NCI-H128 (cell line): ENCODE measurements around the gene THAP5.
A peak's percentile ranks its signal among the peaks of the same experiment; 100 is the strongest.

Experiments used
- DNase-seq: peaks from one replicate; lab custom pipeline; 2025; ENCODE audit not compliant: unreplicated experiment; lab: John Stamatoyannopoulos, UW

Gene THAP5, protein sequence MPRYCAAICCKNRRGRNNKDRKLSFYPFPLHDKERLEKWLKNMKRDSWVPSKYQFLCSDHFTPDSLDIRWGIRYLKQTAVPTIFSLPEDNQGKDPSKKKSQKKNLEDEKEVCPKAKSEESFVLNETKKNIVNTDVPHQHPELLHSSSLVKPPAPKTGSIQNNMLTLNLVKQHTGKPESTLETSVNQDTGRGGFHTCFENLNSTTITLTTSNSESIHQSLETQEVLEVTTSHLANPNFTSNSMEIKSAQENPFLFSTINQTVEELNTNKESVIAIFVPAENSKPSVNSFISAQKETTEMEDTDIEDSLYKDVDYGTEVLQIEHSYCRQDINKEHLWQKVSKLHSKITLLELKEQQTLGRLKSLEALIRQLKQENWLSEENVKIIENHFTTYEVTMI

DNA sequence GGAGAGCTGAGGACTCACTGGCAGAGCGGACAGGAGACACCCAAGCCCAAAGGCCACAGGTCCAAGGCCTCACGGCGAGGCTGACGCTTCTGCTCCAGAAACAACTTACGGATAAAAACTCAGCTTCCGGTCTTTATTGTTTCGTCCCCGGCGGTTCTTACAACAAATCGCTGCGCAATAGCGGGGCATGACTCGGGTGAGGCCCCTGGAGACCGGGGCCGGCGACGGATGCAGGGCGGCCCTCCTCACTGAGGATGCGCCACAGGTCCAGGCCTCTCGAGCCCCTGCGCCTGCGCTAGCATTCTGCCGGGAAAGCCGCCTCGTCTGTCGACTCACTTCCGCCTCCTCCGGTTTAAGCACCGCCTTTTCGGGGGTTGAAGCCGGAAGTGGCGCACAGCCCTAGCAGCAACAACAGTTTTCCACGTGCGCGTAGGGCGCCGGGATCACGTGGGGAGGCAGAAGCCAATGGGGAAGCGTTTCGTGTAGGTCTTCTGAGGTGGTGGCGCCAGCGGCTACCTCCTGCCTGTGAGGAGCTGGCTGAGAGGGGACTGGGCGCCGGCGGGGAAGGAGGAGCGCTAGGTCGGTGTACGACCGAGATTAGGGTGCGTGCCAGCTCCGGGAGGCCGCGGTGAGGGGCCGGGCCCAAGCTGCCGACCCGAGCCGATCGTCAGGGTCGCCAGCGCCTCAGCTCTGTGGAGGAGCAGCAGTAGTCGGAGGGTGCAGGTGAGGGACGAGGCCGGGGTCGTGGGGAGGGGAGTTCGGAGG, at the start of gene THAP5, which contains the start of gene DNAJB9:
Gene THAP5 (minus strand): TSS at position 326 of the 765 bp plus-strand sequence. CDS start 137 bp downstream, at position 189.
Gene DNAJB9 (plus strand): TSS at position 494 of the 765 bp plus-strand sequence. CDS start 1,853 bp downstream, outside the sequence.
- peak; percentile 99 for DNase-seq

DNA sequence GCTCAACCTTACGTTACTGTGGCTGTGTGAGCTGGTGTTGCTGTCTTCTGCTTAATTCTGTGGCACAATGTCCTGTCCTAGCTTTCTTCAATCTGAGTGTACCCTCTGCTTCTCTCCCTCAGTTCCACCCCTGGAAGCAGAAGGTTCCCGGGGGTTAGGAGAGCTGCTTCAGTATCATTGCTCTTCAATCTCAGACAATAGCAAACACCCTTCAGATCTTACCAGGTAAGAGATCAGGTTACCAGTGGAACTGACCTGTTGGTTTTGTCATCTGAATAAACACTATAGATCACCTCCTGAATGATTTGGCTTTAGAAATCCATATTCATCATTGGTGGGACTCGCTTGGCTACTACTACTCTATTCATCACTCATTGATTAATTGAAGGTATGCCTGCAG, 48.5 kb upstream of the THAP5 start:
- DNase-seq, result no peak

DNA sequence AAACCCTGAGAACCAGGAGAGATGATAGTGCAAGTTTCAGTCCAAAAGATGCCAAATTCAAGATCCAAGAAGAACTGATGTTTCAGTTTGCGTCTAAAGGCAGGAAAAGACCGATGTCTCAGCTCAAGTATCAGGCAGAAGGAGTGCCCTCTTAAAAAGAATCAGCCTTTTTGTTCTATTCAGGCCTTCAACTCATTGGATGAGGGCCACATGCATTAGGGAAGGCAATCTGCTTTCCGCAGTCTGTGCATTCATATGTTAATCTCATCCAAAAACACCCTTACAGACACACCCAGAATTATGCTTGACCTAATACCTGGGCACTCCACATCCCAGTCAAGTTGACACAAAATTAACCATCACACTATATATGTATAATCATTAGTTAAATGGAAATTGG, 45.4 kb upstream of the THAP5 start:
- DNase-seq, result no peak

DNA sequence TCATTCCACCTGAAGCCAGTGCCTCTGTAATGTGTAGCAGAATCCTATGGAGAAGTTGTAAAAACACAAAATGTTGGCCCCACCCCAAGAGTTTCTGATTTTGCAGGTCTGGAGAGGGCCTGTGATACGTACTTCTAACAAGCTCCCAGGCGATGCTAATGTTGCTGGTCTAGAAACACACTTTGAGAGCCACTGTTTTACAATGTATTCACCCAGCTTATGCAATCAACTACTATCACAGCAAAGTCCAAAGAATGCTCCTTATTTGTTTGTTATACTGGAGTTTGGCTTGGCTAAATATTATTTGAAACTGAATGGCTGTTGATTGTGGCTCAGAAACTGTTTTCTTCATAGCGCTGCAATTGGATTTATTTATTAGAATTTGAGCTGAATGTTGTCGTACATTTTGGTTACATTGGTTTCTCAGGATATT, 44.5 kb upstream of the THAP5 start:
- no peak for DNase-seq

DNA sequence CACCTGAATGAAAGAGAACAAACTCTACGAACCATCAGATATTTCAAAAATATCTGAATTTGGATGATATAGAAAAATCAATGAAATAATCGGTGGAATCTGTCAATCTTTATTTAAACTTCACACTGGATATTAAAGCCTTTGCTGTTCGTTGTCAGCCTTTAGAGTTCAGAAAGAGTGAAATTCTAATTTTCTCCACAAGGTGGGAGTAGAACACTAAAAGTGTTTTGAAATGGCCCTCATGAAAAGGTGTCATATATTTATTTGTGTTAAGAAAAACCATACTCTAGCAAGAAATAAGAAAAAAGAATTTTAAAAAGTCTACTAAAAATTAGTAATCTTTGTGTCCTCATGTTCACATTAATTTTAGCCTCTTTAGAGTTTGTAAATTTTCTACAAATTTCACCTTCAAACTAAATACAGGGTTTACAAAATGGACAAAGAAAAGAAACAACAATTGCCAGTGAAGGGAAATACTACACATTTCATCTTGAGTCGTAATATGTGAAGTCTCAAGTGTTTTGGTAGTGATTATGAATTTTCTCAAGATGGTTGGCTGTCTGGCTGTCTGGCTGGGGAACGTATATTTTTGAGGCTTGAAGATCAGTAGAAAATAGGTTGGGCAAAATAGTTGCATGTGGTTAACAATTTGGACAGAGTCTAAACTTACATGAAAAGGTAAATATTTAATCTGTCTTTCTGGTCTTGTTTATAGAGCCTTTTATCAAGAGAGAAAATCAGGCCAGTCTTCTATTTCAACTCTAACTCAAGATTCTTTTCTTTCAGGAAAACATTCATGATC, 43.8 kb upstream of the THAP5 start:
- DNase-seq, result peak; percentile 29

DNA sequence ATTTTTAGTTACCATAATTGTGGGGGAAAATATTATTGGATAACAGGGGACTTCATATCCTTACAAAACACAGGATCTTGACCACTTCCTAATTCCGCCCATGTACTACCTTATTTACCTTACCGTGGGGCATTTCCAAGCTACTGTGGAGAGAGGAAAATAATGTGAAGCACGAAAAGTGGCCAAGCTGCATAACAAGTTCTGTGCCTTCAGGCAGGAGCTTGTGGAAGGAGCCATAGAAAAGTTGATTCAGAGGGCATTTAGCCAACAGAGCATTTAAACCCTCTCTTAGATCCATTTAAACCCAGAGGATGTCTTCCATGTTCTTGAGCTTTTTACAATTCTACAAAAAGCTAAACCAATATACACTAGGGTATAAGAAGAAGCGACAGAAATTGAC, 41.8 kb upstream of the THAP5 start:
- no peak for DNase-seq

DNA sequence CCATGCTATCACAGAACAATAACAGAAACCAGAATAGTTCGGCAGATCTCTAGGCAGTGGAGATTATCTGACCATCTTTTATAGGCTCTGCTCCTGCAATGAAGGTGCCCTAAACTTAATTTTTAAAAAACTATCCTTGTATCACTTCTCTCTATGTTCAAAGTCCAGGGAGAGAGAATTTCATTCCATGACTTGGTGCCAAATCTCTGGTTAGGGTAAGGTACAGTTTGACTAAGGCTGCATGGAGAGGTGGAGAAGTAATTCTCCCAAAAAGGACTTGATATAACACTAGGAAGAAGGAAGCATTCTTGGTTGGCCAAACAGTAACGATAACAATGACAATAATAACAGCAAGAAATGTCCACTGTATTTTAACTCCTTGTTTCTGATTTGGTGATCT, 40.1 kb upstream of the THAP5 start:
- DNase-seq, result no peak

DNA sequence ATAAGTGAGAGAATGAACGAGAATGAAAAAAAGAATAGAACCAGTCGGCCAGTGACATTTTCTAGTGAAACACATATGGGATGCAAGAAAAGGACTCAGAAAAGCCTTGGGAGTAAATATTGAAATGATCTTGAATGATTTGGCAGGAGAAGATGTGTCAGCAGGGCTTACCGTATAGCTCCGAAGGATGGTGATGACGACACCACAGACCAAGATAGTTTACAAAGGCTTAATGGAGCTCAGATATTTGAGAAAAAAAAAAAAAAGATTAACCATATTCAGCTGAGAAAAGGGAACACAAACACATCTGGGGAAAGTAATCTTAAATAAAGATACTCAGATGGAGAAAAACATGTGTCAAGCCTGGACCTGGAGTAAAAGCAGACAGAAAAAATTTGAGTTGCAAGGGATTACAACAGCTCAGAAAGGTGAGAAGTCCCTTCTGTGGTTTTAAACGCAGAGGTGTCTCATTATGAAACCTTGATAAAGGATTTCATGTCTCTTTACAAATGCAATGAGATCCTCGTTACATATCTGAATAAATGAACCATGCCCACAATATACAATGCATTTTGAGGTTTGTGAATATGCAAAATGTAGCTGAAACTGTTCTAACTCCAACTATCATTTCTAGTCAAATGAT, 36.2 kb upstream of the THAP5 start:
- no peak for DNase-seq

DNA sequence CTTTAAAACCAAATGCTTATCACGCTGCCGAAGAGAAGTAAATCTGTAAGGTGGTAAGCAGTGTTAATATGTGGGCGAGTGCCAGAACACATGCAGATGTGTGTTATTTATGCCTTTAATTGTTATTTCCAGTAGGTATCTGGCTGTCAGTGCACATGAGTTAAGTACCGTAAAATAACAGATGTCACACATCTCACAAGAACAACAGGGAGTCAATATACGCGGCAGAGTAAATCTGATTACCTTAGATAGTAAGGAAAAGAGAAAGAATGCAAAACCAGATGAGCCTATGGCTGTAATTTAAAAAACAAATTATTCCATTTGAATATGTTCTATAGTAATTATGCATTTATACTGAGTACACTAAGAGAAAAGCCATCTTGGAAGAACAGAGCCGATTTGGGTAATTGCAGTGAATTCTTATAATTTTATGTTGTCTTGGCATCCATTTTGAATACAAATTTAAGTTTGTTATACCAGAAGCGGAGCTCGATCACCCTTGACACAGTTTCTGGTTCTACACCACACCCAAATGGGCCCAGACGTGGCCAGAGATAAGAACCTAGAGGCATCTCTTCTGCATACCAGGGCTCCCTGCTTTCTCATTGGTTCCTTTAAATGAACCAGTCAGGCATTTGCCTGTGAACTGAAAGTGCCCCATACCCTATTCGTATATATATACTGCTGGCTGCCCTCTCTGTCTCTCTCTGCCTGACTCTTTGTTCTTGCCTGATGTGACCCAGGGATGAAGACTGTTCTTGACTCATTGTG, 35.0 kb upstream of the THAP5 start:
- no peak for DNase-seq

DNA sequence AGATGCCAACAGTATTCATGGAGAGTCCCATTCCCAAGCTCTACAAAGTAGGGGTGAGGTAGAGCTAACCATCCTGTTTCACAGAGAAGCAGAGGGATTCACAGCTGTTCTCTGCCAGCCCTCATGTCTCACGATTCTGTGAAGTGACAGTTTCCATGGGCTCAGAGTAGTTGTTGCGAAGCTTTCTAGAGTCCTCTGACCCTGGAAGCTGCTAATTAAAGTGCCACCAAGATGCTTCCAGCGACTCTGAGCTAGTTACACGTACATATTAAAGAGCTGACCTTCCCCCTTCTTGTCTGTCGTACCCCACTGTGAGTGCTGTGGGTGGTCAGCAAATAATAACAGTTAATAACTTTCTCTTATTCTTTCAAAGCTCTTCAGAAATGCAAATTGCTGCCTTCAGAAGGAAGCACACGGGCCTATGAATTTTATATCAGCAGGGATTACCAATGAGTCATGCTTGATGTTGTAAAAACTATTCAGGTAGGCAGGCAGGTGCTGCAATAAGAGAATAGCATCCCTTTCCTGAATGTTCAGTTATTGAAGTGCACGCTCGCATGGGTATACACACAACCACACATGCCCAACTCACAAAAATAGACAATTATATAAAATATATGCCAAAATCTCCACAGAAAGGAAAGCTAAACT, 34.3 kb upstream of the THAP5 start:
- DNase-seq, result no peak

DNA sequence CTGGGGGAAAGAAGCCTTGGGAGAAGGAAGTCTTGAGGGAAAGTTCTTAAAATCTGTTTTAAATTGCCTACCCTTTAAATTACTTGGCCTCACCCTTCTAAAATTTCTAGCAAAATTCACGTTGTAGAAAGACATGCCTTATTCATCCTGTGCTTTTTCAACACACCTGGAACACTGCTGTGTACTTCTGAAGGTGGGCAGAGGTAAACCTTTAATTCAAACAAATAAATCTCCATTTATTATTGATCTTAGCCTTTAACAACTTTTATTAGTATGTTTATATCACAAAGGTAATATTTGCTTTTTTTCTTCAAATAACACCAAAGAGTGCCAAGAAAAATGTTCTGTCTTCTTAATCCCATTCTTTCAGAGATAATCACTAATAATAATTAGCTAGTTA, 30.9 kb upstream of the THAP5 start:
- DNase-seq, result no peak

DNA sequence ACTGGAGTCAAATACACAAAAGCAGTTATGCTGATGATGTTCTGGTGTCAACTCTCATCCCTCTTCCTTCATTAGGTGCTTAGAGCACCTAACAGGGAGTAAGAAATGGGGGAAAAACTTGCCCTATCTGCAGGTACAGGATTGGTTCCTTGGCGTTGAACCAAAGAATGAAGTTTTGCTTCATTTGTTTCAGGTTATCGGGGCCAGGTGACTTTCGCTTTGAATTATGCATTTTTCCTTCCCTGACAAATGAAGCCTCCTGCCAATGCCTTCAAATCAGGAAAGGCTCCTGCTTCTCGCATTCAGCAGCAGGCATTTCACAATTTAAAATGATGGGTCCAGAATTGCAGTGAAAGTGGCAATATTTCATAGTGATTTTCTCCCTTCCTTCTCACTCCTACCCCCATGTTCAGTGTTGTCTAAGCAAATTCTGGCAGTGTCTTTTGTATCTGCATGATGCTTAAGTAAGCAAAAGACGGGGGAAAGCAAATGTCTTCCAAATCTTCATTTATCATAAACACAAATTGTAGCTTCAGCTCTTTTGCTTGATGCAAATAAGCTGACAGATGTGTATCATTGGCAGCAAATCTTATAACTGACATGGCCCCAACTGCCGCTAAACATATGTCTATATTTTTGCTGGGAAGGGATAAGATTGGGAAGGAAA, 29.5 kb upstream of the THAP5 start:
- no peak for DNase-seq

DNA sequence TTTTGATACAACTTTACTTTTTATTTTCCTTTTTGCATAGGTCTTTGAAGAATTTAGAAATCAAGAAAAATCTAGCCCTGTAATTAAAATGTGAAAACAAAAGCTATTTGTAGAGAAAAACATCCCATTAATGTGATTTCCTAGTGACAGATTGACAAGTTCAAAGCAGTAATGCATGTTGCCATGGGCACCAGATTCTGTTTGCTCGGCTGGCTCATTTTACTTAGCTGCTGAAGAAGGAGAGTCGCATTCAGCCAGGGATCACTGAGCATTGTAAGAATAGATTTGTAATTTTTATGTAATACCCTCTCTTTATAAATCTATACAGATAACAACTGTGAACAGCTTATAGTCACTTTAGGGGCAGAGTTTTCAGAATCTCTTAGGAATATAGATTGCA, 28.6 kb upstream of the THAP5 start:
- peak; percentile 33 for DNase-seq

DNA sequence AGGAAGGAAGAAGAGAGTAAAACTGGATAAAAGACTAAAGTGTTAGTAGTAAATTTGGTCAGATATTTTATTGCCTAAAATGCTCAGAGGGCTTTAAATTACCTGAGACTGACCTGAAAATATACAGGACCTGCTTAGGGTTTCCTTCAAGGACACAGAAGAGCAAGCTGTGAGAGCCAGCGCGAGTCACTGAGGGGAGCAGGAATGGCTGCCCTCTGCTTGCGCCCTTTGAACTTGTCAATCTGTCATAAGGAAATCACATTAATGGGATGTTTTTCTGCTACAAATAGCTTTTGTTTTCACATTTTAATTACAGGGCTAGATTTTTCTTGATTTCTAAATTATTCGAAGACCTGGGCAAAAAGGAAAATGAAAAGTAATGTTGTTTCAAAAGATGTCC, 27.1 kb upstream of the THAP5 start:
- no peak for DNase-seq

DNA sequence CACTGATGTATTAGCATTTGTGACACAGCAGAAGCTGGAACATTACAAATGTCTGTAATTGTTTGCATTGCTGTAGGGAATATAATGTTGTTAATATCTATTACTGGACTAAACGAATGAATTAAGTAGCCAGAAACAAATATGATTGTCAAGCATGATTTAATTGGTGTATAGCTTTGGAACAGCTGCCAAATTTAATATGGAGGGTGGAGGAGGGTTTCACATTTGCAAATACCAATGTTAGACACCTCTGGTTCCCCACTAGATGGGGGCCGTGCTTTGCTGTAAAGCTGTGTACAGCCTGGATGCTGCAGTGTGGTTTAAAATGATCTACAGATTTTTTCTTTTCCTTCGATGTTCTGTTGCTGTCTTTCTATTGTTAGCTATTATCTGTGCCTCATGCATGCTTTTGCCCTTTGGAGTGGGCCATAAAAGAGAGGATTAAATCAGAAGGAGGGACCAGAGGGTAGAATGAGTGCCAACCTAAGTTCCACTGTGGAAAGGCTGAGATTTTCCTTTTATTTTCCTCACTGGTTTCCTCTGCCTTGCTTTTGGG, 23.2 kb upstream of the THAP5 start:
- peak; percentile 37 for DNase-seq

DNA sequence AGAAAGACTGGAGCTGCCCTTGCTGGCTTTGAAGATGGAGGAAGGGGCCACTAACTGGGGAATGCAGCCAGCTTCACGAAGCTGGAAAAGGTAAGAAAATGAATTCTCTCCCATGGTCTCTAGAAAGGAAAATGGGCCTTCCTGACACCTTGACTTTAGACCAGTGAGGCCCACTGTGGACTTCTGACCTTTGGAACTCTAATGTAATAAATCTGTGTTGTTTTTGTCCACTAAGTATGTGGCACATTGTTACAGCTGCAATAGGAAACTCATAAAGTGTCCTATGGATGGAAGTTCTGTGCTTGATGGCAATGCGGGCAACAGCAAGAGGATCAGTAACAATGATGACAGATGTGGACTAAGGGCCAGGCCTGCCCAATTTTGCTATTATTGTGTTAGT, 21.1 kb upstream of the THAP5 start:
- no peak for DNase-seq

DNA sequence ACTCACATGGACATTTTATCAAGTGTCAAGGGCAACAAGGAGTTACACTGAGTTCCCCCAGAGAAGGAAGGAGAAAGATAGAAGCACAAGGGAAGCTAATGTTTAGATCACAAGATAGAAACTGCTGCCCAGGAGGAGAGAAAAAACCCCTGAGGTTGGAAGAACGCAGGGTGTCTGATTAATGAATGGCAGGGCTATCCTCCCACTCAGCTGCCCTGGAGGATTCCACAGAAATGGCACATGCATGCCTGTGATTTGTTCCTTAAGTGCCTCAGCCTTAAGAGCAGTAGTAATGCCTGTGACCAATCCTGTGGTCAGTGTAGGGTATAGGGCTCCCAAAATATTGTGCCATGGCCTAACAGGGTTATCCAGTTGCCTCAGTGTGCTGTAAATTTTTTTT, 20.4 kb upstream of the THAP5 start:
- no peak for DNase-seq

DNA sequence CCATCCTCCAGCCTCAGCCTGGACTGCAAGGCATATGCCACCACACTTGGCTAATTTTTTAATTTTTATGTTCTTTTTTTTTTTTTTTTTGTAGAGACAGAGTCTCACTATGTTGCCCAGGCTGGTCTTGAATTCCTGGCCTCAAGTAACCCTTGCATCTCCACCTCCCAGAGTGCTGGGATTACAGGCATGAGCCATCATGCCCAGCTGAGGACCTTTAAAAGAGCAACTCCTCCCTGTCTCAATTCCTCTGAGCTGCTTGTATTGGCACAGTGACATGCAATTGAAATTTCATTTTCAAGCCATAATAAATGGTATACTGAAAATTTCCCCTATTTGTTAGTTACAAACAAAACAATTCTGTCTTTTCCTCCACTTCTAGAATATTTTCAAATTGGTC, 19.7 kb upstream of the THAP5 start:
- DNase-seq, result no peak

DNA sequence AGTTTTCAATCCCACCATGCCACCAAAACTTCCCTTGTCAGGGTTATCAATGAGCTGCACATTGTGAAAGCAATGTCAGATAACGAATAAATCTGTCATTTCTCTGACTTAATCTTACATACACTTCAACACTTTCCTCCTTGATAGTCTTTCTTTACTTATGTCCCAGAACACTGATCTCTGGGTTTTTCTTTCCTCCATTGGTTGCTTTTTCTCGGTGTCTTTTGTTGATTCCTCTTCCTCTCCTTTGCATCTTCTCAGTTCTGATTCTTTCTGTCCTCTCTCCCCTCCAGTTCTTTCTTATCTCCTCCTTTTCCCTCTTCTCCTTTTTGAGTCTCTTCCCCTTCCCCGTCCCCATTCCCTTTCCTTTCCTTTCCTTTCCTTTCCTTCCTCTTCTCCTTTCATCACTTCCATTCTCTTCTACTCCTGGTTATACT, 16.8 kb upstream of the THAP5 start:
- DNase-seq, result no peak
